Fibroblast of the aortic adventitia (primary cell): Measurements from ENCODE around the gene S100A16. TPM values are rescaled to one million over a fixed set of nuclear protein-coding genes. Genes with fewer than 3 reads are reported as not detected.
A peak's percentile ranks its signal among the peaks of the same experiment; 100 is the strongest.

ENCODE experiments used
- DNase-seq: peaks from one replicate; pipeline ENCODE4 v3.0.0-alpha.2; 2010; ENCODE audit warnings: low read depth
- H3K4me3 ChIP-seq: 2 replicates; pipeline ENCODE4 v1.5.1; 2011; ENCODE audit warnings: low read depth, mild to moderate bottlenecking, control low read depth, low read length, moderate library complexity
- total RNA-seq: library from RNA; depleted of rRNA; stranded (reverse); fragments of >200 nt; gene quantifications from 2 replicates; pipeline ENCODE4 v1.2.3, GENCODE V29; 2012; ENCODE audit warnings: low replicate concordance
- TF ChIP-seq, protein P1 (sequence below): IDR thresholded peaks from 2 replicates; pipeline ENCODE4 v1.5.1; 2011; ENCODE audit warnings: mild to moderate bottlenecking, low read length, control low read depth, inconsistent platforms; ENCODE audit not compliant: insufficient read depth

S100A16 gene
- total RNA-seq, 1 donor, result 406 TPM

DNA sequence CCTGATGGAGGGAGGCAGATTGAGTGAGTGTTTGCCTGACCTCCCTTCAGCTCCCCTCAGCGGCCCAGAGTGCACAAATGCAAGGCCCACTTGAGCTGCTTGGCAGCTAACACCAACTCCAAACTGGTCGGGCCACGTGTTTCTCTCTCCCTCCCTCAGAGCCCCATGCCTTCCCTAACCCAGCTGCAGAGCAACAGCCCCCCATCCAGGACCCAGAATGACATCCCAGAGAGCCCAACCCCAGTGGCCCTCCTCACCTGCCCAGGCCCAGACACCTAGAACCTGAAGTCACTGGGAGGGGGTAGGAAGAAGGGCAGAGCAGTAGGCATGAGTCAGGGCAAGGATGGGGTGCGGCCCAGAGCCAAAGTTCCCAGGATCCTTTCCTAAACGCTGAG is 4.0 kb upstream of the S100A16 start:
- TF ChIP-seq, protein P1, sequence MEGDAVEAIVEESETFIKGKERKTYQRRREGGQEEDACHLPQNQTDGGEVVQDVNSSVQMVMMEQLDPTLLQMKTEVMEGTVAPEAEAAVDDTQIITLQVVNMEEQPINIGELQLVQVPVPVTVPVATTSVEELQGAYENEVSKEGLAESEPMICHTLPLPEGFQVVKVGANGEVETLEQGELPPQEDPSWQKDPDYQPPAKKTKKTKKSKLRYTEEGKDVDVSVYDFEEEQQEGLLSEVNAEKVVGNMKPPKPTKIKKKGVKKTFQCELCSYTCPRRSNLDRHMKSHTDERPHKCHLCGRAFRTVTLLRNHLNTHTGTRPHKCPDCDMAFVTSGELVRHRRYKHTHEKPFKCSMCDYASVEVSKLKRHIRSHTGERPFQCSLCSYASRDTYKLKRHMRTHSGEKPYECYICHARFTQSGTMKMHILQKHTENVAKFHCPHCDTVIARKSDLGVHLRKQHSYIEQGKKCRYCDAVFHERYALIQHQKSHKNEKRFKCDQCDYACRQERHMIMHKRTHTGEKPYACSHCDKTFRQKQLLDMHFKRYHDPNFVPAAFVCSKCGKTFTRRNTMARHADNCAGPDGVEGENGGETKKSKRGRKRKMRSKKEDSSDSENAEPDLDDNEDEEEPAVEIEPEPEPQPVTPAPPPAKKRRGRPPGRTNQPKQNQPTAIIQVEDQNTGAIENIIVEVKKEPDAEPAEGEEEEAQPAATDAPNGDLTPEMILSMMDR, result no peak
- DNase-seq, result no peak

DNA sequence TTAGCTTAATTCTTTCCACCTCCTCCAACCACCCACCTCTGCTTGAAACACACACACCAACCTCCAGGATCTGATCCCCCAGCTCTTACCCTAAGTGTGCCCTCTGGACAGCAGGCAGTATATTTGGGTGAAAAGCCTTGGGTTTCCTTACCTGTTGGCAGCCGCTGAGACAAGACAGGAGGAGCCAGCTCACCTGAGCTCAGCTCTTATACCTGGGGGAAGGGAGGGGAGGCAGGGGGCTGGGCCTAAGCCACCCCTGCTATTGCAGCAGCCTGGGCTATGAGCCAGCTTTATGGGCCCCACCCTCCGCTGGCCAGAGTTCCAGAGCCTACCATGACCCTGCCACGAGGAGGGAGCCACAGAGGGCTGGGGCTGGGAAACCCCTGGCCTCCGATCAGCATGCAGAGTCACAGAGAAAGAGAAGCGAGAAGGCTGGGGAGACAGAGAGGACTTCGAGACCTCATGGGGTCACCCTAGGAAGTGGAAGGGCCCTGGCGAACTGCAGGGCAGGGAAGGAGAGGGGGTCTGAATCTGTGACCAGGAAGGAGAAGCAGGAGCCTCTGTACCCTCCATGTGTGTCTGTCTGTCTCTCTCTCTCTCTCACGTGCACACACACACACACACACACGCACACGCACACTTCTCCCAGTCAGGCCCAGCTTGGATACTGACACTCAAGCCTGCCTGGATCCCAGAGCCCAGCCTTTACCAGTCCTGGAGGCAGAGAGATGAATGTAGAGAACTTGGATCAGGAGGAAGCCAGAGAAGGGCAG is 3.4 kb upstream of the S100A16 start, which contains the start of gene S100A14:
S100A14 (minus strand) TSS at position 182 of the 773 bp plus-strand sequence. CDS start 467 bp downstream, outside the sequence.
- DNase-seq, result no peak
- H3K4me3 ChIP-seq, result no peak within 1 kb of the TSS
- TF ChIP-seq, protein P1, result no peak

More for the DNA sequence above, 4.0 kb upstream of the S100A16 start:
- no peak overlapping the region for H3K4me3 ChIP-seq

DNA sequence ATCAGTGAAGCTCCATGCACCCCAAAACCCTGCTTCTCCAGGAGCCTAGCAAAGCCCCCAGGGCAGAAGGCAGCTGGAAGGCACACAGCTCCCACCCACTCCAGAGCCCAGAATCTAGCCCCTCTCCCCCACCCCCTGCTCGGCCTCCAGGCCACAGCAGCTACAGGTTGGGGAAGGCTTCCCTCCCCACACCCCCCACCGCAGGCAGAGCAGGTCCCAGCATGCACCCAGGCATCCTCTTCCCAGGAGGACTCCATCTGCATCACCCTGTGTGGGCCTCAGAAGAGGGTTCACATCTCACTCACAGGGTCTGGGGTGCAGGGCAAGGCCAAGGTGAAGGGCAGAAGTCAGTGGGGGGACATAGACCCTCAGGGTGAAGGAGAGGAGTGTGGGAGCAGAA is 2.5 kb upstream of the S100A16 start:
- DNase-seq, result no peak
- TF ChIP-seq, protein P1, result no peak
- H3K4me3 ChIP-seq, result no peak overlapping the region

DNA sequence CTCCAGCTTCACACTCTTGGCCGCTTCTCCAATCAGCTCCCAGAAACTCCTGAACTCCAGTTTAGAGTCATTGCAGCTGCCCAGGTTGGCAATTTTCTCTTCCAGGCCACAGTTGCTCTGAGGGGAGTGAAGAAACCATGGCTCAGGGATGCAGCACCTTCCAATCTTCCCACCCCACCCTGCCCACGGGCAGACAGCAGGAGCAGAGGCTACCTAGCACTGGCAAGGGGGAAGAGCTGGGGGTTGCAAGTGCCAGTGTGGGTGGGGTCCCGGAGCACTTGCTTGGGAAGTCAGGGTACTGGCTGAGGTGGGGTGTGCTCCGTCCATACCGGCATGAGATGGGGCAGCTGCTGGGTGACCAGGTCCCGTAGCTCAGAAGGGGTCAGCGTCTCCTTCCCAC is 2.0 kb upstream of the S100A16 start:
- no peak overlapping the region for H3K4me3 ChIP-seq
- TF ChIP-seq, protein P1, result no peak
- DNase-seq, result no peak

DNA sequence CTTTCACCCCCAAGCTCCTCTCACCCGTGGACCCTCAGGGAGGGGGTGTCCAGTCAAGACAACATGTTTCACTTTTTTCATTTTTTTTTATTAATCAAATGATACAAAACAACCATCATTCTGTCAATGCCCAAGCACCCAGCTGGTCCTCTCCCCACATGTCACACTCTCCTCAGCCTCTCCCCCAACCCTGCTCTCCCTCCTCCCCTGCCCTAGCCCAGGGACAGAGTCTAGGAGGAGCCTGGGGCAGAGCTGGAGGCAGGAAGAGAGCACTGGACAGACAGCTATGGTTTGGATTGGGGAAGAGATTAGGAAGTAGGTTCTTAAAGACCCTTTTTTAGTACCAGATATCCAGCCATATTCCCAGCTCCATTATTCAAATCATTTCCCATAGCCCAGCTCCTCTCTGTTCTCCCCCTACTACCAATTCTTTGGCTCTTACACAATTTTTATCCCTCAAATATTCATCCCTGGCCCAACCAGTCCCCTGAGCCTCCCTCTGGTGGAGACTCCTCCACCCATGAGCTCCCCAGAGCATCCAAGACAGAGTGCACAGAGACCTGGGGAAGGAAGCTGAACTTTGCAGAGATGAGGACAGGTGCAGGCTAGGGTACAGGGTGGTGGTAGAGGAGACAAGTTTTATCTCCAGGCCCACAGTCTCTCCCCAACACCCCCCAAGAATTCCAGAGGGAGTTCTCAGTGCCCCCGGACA is 1.4 kb upstream of the S100A16 start:
- DNase-seq, result no peak
- no peak overlapping the region for H3K4me3 ChIP-seq
- TF ChIP-seq, protein P1, result peak; percentile 29

DNA sequence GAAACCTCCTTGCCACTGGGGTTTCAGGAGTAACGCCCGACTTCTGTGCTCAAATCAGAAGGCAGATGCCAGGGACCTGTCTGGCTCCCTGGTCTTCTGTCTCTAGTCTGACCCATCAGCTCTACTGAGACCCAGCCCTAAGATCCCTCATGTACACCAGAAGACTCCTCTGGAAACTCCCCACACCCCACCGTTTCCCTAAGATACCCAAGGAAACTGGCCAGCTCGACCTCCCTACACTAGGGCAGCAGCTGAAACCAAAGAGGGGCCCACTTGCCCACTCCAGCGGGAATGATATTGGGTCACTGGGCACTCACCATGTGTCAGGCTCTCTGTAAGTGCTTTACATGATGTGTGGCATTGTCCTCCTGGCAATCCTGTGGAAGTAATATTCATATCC is 469 bp upstream of the S100A16 start:
- TF ChIP-seq, protein P1, result no peak
- no peak for DNase-seq
- peak overlapping the region; percentile 85 for H3K4me3 ChIP-seq
